ENCODE data around the gene NHS. TPM values are rescaled to one million over a fixed set of nuclear protein-coding genes. Genes with fewer than 3 reads are reported as not detected.

Gene NHS
- total and polyA plus RNA-seq, 8 donors, result 0.19 to 1.7 (median 0.54) TPM

DNA sequence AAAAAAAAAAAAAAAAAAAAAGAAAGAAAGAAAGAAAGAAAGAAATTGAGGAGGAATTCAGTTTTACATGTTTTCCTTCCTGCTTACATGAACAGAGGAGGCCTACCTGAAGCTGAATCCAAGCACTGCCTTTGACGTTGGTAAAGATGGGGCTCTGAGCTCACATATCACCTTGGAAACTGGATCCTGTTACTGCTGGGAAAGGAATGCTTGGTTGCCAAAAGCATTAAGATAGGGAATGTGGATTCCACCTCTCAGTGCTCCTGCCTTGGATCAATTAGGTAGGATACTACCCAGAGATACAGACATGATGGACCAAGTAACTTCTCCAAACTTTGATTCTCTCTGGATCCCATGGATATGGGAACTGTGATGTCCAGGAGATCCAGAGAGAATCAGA, 50.6 kb downstream of the NHS start:
- H3K27ac ChIP-seq, result no peak overlapping the region
- DNase-seq (no peak), FAIRE-seq (no peak), ATAC-seq (no peak)
- intact Hi-C loops (cut with DNase I), result no loop called here
- H3K4me1 ChIP-seq, result no peaks in the 10 kb centered on the region
- no peaks in the 10 kb centered on the region for H3K9me3 ChIP-seq
- no peaks in the 10 kb centered on the region for H3K27me3 ChIP-seq
- H3K36me3 ChIP-seq, result no peaks in the 10 kb centered on the region
- TF ChIP-seq, protein P1, sequence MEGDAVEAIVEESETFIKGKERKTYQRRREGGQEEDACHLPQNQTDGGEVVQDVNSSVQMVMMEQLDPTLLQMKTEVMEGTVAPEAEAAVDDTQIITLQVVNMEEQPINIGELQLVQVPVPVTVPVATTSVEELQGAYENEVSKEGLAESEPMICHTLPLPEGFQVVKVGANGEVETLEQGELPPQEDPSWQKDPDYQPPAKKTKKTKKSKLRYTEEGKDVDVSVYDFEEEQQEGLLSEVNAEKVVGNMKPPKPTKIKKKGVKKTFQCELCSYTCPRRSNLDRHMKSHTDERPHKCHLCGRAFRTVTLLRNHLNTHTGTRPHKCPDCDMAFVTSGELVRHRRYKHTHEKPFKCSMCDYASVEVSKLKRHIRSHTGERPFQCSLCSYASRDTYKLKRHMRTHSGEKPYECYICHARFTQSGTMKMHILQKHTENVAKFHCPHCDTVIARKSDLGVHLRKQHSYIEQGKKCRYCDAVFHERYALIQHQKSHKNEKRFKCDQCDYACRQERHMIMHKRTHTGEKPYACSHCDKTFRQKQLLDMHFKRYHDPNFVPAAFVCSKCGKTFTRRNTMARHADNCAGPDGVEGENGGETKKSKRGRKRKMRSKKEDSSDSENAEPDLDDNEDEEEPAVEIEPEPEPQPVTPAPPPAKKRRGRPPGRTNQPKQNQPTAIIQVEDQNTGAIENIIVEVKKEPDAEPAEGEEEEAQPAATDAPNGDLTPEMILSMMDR (IDR thresholded peaks at IDR 0.05), result no peak
- WGBS, 2 donors, result 46 to 76% methylated on average over 1 of the region's 1 CpG
- H3K4me3 ChIP-seq, result no peak overlapping the region

DNA sequence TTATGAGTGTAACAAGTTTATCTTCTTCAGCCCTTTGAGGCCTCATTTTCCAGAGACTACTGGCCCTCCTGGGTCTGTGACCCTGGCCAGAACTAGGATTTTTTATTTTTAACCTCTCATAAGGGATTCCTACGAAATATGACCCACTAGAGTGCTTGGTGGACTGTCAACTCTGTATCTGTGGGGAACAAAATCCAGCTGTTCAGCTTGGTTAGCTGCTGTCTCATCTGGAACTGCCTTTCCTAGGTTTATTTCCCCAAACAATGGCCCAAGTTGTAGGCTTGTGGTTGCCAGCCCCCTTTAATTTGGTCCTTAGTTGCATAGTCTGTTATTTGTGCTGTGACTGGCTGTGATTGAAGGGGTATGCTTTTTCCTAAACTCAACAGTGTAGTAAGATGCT, 56.2 kb downstream of the NHS start:
- DNase-seq, result no peak
- TF ChIP-seq, protein P1 (IDR thresholded peaks at IDR 0.05), result no peak
- no peak for FAIRE-seq
- H3K4me1 ChIP-seq, result no peaks in the 10 kb centered on the region
- no peaks in the 10 kb centered on the region for H3K36me3 ChIP-seq
- no peak overlapping the region for H3K27ac ChIP-seq
- intact Hi-C loops (cut with DNase I), result no loop called here
- H3K27me3 ChIP-seq, result no peaks in the 10 kb centered on the region
- no peak overlapping the region for H3K4me3 ChIP-seq
- 56 to 78% methylated on average over 1 of the region's 1 CpG for WGBS, 2 donors
- no peaks in the 10 kb centered on the region for H3K9me3 ChIP-seq
- ATAC-seq, result no peak

DNA sequence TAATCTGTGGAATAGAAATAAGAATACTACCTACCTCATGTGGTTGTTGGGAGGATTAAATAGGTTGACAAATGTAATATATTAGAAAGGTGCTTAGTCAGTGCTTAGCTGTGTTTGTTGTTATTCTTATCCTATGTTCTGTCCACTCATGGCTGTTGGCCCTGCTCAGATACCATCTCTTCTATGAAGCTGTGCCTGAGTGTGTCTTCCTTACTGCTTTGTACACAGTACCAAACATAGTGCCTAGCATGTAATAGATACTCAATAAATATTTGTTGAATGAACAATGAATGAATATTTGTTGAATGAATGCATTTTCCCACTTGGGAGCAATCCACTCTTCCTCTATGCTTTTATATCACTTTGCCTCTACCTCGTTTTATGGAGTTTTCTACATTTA, 57.2 kb downstream of the NHS start:
- intact Hi-C loops (cut with DNase I), result no loop called here
- Histone ChIP-seq H3K27ac (no peak overlapping the region), H3K27me3 (no peaks in the 10 kb centered on the region), H3K4me3 (no peak overlapping the region), H3K4me1 (no peaks in the 10 kb centered on the region), H3K36me3 (no peaks in the 10 kb centered on the region), H3K9me3 (no peaks in the 10 kb centered on the region)
- TF ChIP-seq, protein P1 (IDR thresholded peaks at IDR 0.05), result no peak
- no peak for ATAC-seq
- 35 to 57% methylated on average over 1 of the region's 1 CpG for WGBS, 2 donors
- DNase-seq, result no peak
- FAIRE-seq, result no peak

DNA sequence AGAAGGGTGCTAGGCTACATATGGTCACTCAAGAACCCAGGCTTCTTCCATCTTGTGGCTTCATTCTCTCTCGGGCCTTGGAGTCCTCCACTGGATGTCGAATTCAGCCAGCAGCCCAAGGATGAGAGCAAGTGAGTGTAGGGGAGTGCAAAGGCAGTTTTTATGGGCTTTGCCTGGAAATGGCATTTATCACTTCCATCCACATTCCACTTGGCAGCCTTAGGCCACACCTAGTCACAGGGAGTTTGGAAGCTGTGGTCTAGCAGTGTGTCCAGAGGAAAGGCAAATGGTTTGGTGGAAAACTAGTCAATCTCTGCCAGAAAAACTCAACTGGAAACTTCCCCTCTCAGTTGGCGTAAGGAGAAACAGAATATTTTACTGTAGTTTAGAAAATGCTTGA, 59.0 kb downstream of the NHS start:
- Histone ChIP-seq H3K4me1 (no peaks in the 10 kb centered on the region), H3K27ac (no peak overlapping the region), H3K27me3 (no peaks in the 10 kb centered on the region), H3K36me3 (no peaks in the 10 kb centered on the region), H3K9me3 (no peaks in the 10 kb centered on the region), H3K4me3 (no peak overlapping the region)
- TF ChIP-seq, protein P1 (IDR thresholded peaks at IDR 0.05), result no peak
- 81 to 93% methylated on average over 3 of the region's 3 CpGs for WGBS, 2 donors
- DNase-seq (no peak), FAIRE-seq (no peak), ATAC-seq (no peak)
- intact Hi-C loops (cut with DNase I), result no loop called here

DNA sequence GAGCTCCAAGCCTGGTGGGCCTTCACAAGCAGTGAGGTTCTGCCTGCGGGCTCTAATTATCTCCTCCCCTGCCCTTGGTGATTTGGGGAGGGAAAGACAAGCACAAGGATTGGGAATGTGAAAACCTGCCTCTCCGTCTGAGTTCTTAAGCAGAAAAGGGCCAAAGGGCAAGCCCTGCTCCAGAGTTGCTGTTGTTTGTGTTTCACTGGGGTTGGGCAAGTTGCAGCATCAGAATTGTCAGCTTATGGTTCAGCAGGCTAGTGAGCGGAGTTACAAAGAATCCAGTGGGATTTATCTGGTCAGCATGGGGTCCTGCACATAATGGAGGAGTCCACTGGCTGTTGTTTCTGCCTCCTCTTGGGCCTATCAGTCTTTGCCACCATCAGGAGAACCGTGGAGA, 60.5 kb downstream of the NHS start:
- 80 to 83% methylated on average over 4 of the region's 4 CpGs for WGBS, 2 donors
- Histone ChIP-seq H3K36me3 (no peaks in the 10 kb centered on the region), H3K27me3 (no peaks in the 10 kb centered on the region), H3K27ac (no peak overlapping the region), H3K4me1 (no peaks in the 10 kb centered on the region), H3K9me3 (no peaks in the 10 kb centered on the region), H3K4me3 (no peak overlapping the region)
- ATAC-seq (no peak), DNase-seq (no peak), FAIRE-seq (no peak)
- TF ChIP-seq, protein P1 (IDR thresholded peaks at IDR 0.05), result no peak
- intact Hi-C loops (cut with DNase I), result no loop called here

Data from pancreas (tissue), 10 donors.